NCI-H345 treated with DMSO at 0.1 percent for 48 hours (cell line): ENCODE results near the gene ATG7.
"Not testable (repeated sequence)": the region's sequence is repeated elsewhere in the genome, so short reads cannot be mapped to it uniquely, and the experiment has no call there.

Experiments
- DNase-seq: peaks from one replicate; lab custom pipeline; 2025; ENCODE audit not compliant: unreplicated experiment; lab: John Stamatoyannopoulos, UW

Gene ATG7

DNA sequence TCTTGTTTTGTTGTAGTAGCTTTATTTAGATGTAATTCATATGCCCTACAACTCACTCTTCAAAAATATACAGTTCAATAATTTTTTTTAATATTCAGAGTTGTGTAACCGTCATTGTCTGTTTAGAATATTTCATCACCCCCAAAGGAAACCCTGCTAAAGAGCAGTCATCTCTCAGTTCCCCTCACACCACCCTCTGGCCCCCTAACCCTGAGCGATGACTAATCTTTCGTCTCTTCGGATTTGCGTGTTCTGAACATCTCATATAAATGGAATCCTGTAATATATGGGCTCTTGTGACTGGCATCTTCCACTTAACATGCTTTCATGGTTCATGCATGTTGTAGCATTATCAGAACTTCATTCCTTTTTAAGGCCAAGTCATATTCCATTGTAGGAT, 183.8 kb downstream of the ATG7 start:
- no peak for DNase-seq

DNA sequence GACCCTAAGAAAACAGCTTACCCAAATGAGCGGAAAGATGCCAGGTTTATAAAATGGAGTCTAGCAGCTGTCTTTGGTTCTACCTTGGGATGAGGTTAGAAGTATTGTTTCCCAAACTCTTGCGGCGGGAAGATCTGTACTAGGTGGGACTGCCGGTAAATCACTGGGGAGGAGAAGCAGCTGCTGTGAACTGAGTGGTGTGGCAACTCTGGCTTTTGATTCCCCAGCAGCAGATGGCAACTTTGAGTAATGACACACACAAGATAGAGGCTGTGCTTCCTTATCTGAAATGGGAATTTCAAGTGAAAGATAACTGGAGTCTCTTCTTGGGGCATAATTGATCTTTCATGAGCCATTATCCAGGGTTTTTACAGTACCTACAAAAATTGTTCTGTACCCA, 184.9 kb downstream of the ATG7 start:
- no peak for DNase-seq

DNA sequence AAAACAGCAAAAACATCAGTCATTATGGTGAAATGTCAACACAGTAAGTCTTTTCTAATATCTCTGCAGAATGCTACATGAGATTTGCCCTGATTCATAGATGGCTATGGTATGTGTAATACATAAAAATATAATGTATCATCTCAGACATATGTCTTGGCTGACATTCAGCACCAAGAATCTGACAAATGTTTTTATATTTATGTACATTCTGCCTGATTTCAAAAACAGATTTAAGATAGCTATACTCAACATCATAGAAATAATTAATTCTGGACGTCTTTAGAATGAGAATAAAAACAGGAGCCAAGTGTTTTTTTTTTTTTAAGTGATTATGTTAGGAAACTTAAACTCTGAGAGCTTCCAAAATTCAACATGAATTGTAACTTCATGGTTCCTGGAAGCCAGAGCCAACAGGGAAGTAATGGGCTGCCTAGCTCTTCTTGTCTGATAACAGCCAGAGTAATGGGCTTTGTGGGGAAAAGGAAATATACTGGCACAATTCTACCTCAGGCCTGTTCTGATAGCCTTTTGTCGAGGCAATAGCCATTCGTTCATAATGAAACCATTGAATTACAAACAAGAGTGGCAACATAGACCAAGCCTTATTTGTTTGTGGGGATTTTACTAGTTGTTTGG, 187.1 kb downstream of the ATG7 start:
- no peak for DNase-seq

DNA sequence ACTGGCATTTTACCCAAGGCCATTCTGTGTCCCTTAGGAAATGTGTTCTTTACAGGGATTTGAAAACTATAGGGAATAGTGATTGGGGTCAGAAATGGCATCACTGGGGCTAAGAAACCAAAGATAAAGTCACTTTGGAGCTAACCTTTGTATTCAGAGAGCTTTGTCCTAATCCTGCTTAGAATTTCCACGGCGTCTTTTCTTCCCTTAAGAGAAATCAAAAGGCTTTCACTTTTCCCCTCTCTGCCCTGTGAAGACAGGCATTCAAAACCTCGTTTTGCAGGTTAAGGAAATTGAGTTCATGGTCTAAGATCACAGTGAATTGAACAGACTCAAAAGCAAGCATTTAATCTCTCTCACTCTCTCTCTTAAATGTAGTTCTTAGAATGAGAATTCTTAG, 189.0 kb downstream of the ATG7 start:
- no peak for DNase-seq

DNA sequence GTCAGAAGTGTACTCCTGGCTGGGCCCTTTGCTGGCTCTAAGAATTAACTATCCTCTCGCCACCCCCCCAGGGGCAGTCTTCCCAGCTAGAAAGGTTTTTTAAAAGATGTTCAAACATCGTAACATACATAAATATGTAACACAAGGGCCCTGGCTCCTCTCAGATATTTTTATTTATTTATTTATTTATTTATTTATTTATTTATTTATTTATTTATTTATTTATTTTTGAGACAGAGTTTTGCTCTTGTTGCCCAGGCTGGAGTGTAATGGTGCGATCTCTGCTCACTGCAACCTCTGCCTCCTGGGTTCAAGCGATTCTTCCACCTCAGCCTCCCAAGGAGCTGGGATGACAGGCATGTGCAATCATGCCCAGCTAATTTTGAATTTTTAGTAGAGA, 190.5 kb downstream of the ATG7 start:
- not testable (repeated sequence) for DNase-seq

DNA sequence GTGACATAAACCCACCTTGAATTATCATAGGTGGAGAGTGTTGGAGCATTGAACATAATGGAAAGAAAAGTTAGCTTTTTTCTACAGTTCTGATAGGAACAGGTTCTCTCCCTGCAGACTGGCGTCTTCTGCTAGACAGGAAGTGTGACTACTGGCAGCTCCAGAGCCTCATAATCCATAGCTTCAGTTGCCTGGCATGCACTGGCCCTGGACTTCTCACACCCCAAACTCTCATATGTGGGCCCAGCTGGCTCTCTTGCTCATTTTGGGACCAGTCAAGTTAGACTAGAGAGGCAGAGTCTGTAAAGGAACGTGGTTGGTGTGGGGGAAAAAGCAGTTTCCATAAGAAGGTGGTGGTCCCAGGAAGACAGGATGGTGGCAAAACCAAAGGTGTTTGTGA, 191.4 kb downstream of the ATG7 start:
- no peak for DNase-seq

DNA sequence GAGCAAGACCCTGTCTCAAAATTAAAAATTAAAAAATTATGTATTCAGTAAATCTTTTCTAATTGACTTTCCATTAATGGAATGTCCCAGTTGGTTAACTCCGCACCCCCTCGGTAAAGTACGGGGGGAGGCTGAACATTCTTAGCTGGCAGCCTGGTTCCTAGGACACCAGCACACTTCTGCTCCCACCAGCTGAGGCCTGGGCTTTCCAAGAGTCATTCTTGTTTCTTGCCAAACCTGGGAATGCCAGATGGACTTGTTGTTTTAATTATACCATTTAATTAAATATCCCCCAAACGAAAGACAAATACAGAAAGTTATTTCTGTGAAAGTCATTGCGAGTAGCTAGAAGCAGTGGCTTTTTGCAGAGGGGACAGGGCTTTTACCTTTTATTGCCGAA, 192.2 kb downstream of the ATG7 start:
- no peak for DNase-seq

DNA sequence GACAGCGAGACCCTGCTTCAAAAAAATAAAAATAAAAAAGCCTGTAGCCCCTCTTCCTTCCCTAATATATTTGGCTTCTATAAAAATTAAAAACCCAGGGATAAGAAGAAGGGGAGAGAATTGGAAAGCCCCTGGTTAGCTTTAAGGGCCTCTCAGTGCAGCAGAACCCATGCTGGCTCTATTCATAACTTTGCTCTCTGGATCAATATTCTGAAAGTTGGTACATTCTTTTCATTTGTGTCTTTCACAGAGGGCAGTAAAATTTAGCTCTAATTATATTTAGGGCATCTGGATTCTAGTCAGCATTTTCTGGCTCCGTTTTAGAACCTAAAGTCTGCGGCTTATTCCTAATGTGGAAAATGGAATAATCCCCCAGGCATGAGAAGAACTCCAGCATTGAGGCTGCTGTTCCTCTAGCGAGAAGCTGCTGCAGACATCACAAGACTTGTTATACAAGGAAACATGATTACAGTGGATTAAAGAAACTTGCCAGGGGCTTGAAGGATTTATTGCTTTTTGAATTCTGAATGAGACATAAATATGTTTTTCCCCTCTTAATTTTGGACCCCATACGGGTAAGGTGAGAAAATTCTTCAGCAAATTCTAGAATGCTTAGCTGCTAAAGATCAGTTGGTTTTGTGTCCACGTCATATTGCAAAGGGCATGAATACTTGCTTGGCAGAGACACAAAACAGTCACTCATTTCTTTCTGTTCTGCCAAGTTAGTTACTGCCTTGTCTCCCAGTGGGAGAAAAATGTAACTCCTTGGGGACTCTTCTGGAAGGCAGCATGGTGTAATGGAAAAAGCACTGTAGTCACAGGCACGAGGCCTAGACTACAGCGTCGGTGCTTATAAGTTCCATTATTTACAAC, 193.8 kb downstream of the ATG7 start:
- no peak for DNase-seq

DNA sequence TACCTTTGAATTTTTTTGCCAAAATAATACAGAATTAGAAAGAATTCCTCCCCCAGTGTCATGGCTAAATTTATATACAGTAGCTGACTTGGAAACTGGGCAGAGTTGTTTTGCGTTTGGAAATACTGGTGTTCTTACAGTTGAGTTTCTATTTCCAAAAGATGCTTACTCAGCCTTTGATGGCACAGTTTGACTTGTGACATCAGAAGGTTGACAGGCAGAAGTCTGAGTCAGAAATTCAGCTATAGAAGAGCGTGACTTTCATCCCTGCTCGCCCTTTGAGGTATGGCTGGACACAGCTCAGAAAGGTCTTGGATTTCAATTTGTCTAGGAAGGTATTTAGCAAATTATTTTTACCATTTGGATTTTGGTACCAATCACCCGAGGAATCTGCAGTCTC, 195.7 kb downstream of the ATG7 start:
- no peak for DNase-seq

DNA sequence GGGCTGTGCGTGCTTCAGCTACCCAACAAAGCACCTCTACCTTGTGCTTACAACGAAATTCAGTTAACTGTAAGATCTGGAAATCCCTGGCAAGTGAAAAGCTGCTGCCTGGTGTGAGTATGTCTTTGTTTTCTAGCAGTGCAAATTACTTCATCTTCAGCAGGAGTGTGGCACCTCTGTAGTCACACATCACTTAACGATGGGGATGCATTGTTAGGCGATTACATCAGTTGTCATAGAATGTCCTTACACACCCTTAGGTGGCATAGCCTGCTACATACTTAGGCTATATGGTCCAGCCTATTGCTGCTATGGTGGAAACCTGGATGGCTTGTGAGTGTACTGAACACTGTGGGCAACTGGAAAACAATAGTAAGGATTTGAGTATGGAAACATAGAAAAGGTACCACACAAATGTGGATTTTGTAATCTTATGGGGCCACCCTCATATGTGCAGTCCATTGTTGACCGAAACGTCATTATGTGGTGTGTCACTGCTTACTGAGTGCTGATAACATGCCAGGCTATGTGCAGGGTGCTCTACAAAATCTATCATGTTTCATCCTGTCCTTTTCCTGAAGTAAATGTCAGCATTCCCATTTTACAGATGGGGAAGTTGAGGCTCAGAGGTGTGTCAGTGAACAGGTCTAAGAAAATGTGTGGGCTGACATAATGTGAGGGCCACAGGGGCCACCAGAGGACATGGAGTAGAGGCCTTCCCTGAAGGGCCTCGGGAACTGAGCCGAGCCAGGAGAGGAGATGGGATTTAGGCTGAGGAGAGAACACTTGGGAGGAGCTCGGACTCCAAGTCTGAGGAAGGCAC, 198.0 kb downstream of the ATG7 start:
- no peak for DNase-seq

DNA sequence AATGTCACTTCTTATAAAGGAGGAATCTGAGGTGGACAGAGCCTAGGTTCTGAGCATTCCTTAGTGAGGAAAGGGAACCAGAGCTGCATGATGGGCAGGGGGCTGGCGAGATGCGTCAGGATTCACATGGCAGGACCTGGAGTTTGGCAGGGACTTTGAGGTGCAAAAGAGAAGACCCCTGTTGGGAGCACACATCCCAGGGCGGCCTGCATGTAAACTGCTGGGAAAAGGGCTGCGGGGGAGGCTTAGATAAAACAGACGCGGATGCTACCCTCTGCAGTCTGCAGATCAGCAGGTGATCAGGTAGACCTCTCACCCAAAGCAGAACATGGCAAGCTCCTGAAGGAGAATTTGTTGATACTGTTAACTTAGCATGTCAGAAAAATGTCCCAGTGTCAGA, 203.1 kb downstream of the ATG7 start:
- no peak for DNase-seq

DNA sequence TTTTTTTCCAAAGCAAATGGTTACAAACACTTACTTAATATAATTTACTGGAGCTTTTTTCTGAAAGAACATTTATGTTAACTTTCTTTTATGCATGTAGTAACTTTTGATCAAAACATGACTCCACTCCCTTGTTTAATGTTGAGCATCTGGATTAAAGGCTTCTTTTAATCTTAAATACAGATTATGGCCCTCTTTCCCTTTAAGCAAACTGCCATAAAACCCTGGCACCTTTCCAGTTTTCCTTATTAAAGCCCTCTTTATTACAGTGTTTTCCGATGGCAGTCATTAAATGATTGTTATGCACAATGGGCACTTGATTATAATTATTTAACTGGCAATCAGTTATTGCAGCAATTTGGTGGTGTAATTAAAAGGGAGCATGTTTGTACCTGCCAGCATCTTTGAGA, 204.5 kb downstream of the ATG7 start:
- DNase-seq, result peak; percentile 10

DNA sequence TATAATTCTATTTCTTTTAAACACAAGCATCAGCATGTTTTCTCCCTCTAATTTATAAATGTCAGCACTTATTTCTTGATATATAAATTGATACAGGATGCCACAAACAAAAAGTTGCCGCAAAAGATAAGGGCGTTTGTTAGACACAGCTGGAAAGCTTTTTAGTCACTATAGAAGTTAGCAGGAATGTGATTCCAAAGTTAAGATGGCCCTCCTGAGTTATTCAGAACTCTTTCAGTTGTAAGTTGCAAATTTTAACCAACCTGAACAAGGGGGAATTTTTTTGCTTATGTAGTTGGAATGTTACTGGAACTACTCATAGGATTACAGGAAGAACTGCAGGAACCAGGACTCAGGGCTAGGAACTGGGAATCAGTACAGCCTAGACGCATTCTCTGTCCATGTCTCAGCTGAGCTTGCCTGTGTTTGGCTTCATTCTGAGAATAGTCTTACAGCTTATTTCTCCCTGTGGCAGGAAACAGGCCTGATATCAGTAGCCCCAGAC, 205.3 kb downstream of the ATG7 start:
- no peak for DNase-seq

DNA sequence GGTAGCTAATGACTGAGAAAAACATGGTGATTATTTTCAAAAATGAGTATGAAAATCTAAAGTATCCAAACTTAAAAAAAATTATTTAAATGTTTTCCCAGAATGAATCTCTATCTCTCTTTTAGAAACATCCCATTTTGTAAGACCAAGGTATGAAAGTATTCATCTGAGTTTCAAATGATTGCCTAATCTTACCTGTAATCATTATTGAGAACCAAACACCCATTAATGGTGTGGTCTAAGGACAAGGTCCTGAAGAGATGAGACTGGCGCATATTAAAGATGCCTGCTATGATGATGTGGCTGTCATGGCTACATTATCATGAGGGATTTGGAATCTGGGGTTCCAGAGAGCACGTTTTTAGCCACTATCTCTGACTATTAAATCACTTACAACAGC, 206.0 kb downstream of the ATG7 start:
- no peak for DNase-seq

DNA sequence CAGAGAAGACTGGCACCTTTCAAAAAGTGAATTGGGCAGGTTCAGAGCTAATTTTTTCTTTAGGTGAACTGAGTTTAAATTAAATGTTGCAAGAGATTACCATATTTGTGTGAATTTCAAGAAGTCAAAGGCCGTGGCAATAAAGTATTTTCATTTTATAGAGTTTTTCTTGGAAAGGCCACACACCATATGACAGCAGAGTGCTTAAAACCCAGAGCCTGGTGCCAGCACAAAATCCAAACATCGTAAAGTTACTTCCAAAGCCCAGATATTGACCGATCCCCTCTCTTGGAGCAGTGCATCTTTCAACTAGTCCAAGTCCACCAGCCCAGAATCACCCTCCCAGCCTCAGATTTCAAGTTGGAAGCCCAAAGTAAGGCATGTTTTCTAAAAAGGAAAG, 207.0 kb downstream of the ATG7 start:
- no peak for DNase-seq

DNA sequence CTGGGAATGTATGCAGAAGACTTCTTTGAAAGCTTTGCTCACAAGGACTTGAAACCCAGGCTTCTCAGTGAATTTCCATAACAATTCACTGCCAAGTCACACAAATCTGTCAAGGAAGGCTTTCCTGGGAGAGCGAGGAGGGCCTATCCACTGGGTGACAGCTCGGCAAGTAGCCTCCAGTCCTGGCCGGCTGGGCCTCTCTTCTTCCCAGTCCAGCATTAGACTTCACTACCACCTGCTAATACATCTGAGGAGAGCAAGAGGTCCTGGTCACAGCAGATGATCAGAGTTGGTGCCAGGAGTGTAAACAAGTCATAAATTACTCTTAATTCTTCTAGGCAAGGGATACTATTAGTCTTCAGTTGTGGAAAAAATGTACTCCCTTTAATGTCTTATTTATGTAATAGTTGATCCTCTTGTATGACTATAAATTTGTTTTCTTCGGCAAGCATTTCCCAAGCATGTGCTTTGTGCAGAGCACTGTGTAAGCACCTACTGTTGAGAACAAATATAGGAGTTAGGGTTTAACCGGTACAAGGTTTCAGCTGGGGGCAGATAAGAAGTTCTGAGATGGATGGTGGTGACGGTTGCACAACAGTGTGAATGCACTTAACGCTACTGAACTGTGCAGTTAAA, 208.6 kb downstream of the ATG7 start:
- no peak for DNase-seq

DNA sequence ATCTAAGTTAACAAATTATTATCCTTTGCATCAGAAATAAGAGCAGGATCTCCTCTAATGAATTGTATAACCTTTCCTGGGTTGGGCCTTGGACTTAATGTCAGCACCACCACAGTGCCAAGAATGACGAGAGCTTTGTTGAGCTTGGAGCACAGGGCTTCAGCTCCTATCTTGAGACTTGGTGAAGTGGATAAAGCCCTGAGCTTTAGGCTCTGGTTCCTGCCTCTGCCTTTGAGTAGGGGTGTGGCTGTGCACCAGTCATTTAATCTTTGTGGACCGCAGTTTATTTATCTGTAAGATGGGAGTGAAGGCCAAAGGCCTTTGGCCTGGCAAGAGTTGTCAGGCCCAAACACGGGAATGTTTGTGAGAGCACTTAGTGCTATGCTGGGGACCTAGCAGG, 209.4 kb downstream of the ATG7 start:
- DNase-seq, result no peak

DNA sequence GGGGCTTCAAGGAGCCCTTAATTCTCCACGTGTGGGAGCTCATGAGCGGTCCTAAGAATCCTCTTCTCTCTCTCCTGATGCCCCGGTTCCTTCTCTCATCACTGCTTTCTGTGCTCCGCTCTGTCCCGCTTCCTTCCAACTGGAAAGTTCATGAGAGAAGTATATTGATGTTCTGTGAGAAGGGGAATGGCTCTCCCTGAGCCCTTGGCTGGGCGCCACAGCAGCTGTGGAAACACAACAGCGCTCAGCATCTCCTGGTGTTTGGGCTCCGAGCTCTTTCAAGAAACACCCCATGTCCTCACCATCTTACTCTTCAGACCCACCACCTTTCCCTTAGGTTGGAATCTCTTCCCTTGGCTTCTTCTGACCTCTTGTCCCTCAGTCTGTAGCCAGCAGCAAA, 209.8 kb downstream of the ATG7 start:
- DNase-seq, result no peak

DNA sequence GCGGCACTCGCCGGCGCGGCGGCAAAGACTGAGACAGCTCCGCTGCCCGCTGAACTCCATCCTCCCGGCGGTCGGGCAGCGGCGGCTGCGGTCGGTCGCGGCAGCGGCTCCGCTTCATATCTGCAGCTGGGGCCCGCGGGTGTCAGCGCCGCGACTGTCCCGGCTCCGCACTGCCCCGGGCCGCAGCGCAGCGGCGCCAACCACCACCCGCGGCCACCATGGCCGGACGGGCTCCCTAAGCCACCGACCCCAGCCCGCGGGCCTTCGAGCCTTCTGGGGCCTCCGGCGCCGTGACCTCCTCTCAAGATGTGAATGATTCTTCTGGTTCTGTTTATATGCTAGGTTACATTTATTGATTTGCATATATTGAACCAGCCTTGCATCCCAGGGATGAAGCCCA, 216.2 kb downstream of the ATG7 start:
- not testable (repeated sequence) for DNase-seq

DNA sequence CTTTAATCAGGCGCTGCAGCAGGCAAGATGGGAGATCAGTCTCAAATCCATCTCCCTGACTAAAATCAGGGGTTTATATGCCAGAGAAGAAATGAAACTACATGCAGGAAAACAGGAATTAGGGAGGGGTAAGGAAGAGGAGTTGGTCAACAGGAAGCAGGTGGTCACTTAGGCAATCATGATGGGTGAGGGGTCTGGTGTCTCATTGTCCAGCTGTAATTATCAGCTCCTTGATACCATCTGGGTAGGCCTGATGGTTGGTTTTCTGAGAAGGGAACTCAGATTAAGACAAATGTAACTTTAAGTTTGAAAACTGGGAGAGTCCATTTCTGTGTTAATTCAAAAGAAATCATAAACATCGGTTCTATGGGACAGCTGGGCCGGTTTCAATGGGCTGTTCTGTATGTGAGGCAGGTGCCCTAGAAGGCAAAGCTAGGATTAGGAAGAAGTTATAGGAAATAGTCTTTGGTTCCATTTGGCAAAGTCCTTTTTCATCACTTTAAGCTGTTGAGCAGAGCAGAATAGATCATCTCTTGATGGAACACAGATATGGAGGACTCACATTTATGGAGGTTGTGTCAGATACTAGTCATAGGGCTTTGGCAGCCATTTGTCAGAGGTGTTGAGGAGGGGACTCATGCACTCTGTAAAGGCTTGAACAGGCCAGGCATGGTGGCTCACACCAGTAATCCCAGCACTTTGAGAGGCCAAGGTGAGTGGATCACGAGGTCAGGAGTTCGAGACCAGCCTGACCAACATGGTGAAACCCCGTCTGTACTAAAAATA, 222.1 kb downstream of the ATG7 start:
- no peak for DNase-seq
